NCI-H1436 treated with DMSO at 0.1 percent for 48 hours (cell line): ENCODE data around the gene PES1.
A peak's percentile ranks its signal among the peaks of the same experiment; 100 is the strongest.
"Not testable (repeated sequence)": the region's sequence is repeated elsewhere in the genome, so short reads cannot be mapped to it uniquely, and the experiment has no call there.

Experiments used
- DNase-seq: peaks from one replicate; lab custom pipeline; 2025; lab: John Stamatoyannopoulos, UW

Gene PES1

DNA sequence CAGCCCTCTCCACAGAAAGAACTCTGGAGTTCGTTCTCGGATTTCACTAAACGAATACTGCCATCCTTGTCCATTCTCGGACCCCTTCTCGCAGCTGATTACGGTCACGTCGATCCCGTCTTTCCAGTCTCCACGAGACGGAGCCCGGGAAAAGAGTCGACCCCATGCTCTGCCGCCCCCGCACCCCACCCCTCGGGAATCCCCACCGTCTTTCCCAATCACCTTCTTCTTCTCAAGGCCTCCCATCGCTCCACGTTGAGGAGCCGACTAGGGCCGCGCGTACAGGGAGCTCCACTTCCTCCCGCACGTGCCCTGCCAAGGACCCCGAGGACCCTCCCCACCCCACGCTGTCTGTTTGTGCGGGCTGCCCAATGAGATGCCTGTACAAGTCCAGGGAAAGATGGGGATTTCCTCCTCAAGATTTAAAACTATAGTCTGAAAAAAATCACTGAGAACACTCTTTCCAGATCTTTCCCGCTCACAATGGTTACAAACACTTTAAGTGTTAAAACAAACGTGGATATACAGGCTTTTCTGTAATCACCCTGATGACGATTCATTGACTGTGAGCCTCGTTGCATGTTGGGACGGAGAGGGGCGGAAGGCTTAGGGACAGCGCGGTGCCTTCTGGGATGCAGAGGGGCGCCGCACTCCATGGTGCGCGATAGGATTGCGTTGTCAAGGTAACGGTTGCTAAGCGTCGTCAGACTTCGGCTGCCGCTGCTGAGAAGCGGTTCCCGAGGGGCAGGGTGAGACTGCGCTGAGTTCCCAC is at the start of gene PES1:
PES1 (minus strand) TSS at position 323 of the 772 bp plus-strand sequence; CDS start at position 246, 77 bp downstream.
- peak; percentile 95 for DNase-seq

DNA sequence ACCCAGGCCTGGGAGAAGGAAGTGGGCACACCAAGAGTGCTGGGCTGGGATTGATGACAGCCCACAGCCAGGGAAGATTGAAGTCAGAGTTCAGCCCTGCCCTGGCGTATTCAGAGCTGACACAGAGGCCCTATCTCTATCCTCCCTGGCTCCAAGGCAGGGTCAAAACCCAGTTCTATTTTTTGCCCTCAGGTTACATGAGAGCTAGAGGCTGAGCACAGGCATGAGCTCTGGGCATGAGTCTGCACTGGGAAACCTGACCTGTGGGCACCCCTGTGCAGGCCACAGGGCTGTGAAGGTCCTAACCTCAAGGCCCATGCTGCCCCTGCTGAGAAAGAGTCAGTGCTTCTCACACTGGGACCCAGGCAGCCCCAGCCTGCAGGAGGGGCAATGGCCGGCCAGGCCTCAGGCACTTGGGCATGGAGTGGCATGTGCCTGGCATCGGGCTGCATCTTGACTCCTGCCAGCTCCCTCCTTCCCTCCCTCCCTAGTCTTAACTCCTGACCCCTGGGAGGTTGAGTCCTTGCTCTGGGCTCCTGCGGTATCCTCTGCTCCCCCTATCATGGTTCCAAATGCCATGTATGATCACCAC is 49.2 kb upstream of the PES1 start:
- no peak for DNase-seq

DNA sequence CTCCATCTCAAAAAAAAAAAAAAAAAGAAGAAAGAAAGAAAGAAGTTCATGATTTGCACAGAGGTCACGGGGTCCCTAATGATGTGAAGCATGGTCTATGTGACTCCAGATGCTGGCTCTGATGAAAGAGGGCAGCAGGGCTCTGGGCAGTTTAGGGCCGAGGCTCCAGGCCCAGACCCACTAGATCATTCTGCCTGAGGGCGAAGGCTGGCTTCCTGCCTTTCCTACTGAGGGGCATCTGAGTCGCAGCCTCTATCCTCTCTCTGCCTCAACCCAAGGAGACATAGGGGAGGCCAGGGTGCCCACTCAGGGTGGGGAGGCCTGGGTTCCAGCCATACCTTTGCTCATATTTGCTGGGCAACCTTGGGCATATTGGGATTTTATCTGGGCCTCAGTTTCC is 48.7 kb upstream of the PES1 start:
- no peak for DNase-seq

DNA sequence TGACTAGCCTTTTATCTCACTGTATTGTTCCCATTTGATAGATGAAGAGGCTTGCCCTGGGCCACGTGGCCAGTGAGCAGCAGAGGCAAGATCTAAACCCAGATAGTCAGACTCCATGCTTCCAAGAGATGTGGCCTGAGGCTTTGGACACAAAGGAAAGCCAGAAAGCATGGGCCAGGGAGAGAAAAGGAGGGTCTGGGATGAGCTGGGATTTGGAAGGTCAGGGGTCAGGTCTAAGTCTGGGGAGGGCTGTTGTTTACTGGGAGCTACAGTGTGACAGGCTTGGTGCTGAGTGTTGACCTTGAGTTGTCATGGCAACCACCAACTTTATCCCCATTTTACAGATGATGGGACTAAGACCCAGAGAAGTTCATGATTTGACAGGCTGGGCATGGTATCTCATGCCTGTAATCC is 46.0 kb upstream of the PES1 start:
- no peak for DNase-seq

DNA sequence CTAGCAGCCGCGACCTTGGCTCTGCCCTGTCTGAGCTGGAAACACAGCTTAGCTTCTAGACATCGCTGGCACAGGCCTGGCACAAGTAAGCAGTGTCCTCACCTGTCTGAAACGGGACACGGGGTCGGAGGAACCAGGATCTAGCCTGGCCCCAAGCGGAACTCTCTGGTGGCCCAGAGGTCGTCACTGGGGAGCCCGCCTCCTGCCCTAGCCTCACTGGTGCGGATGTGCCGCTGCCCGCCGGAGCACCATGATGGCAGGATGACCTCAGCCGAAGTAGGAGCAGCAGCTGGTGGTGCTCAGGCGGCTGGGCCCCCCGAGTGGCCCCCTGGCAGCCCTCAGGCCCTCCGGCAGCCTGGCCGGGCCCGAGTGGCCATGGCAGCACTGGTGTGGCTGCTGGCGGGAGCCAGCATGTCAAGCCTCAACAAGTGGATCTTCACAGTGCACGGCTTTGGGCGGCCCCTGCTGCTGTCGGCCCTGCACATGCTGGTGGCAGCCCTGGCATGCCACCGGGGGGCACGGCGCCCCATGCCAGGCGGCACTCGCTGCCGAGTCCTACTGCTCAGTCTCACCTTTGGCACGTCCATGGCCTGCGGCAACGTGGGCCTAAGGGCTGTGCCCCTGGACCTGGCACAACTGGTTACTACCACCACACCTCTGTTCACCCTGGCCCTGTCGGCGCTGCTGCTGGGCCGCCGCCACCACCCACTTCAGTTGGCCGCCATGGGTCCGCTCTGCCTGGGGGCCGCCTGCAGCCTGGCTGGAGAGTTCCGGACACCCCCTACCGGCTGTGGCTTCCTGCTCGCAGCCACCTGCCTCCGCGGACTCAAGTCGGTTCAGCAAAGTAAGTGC is 44.7 kb upstream of the PES1 start:
- no peak for DNase-seq

DNA sequence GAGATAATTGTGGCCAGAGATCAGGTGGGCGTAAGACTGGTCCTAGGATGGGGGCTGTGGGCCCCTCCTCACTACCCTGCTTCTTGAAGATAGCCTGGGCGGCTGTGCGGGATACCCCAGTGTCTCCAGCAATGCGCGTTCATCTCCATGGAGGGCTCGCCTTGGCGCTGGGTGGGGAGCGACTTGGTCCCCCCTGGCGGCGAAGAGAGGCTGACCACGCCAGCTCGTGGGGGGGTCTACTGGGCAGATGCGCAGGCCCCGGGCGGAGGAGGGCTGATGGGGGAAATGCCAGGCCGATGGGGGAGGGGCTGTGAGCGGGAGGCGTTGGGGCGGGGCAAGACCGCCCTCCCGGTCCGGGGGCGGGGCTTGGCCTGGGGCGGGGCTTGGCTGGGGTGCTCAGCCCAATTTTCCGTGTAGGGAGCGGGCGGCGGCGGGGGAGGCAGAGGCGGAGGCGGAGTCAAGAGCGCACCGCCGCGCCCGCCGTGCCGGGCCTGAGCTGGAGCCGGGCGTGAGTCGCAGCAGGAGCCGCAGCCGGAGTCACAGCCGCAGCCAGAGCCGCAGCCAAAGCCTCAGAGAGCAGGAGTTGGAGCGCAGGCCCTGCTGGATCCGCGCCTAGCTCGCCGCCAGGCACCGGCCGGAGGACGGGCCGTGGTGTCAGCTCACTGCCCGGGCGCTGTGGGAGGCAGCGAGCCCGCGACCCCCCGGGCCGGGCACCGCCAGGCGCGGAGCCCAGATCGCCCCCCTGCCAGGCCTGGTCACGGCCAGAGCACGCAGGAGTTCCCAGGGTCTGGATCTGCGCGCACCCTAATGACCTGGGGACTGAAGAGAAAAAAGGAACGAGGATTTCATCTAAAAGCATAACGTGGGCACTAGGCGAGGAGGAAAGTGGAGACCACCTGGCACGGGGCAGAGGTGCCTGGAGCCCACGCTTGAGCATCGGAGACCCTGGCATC is 43.8 kb upstream of the PES1 start, which contains the start of gene SLC35E4:
SLC35E4 (plus strand) TSS at position 509 of the 953 bp plus-strand sequence. CDS start 670 bp downstream, outside the sequence.
- DNase-seq, result peak; percentile 28

DNA sequence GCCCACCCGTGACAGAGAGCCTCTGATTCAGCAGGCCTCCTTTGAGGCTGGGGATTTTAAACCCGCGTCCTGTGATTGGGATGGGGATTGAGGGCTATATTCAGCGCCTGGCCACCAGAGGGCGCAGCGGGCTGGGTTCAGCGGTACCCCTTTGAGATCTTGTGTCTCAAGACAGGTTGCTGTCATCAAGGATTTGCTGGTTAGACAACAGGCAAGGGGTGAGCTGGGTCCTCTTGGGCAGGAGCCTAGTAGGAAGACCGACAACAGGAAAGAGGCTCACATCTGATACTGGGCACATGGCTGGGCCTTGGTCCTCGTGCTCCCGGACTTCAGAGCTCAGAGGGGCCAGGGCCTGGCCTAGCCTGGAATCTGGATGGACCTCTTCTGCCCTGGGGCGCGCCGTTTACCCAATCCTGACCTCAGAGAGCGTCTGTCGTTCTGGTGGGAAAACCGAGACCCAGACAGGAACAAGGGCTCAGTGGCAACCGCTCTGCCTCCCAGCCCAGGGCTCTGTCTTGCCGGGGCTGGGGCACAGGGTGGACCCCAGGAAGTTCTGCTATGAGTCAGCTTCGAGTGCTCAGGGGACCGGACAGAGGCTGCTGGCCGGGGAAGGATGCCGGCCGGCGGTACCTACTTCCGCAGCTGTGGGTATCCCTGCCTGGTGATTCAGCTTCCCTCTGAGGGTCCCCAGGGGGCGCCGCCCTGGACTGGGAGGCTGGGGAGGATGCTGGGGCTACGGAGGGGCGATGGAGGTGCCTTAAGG is 42.9 kb upstream of the PES1 start:
- DNase-seq, result peak; percentile 28

DNA sequence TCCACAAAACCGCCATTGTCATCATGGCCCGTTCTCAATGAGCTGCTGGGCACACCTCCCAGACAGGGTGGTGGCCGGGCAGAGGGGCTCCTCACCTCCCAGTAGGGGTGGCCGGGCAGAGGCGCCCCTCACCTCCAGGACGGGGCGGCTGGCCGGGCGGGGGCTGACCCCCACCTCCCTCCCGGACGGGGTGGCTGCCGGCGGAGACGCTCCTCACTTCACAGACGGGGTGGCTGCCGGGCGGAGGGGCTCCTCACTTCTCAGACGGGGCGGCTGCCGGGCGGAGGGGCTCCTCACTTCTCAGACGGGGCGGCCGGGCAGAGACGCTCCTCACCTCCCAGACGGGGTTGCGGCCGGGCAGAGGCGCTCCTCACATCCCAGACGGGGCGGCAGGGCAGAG is 39.8 kb upstream of the PES1 start:
- DNase-seq, result not testable (repeated sequence)

DNA sequence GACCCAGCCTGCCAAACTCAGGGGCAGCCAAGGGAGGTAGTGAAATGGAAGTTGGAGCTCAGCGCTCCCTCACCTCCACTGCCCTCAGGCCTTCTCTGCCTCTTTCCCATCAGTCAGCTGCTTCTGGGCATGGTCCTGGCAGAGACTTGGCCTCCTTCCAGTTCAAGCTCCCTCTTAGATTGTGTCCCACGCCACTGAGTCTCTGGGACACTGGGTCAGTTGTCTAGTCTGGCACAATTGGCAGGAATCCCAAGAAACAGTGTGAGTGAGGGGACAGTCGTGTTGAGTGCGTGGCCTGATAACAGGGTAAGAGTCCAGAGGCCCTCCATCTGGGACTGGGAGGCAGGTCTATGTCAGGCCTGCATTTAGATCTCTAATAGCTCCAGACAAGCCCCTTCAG is 36.8 kb upstream of the PES1 start:
- DNase-seq, result no peak

DNA sequence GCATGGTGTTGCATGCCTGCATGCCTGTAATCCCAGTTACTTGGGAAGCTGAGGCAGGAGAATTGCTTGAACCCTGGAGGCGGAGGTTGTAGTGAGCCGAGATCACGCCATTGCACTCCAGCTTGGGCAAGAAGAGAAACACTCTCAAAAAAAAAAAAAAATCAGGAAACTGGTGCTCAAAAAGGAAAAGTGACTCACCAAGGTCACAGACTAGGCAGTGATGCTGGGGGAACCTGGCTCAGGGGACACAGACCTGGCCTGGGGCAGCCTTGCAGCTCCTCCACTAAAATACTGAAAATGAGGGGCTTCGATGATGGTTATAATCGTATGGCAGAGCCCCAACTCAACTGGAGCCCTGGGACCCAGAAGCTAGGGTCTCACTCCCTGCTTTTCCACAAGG is 35.8 kb upstream of the PES1 start:
- DNase-seq, result no peak

DNA sequence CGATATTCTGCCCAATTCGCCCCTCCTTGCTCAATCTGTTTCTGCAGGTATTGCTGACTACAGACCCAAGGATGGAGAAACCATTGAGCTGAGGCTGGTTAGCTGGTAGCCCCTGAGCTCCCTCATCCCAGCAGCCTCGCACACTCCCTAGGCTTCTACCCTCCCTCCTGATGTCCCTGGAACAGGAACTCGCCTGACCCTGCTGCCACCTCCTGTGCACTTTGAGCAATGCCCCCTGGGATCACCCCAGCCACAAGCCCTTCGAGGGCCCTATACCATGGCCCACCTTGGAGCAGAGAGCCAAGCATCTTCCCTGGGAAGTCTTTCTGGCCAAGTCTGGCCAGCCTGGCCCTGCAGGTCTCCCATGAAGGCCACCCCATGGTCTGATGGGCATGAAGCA is 34.7 kb upstream of the PES1 start:
- no peak for DNase-seq

DNA sequence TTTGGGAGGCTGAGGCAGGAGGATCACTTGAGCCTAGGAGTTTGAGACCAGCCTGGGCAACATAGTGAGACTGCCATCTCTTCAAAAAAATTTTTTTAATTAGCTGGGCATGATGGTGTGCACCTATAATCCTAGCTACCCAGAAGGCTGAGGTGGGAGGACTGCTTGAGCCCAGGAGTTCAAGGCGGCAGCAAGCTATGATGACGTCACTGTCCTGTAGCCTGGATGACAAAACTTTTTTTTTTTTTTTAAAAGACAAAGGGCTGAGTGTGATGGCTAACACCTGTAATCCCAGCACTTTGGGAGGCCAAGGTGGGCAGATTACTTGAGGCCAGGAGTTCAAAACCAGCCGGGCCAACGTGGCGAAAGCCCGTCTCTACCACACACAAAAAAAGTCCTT is 28.2 kb upstream of the PES1 start:
- not testable (repeated sequence) for DNase-seq

DNA sequence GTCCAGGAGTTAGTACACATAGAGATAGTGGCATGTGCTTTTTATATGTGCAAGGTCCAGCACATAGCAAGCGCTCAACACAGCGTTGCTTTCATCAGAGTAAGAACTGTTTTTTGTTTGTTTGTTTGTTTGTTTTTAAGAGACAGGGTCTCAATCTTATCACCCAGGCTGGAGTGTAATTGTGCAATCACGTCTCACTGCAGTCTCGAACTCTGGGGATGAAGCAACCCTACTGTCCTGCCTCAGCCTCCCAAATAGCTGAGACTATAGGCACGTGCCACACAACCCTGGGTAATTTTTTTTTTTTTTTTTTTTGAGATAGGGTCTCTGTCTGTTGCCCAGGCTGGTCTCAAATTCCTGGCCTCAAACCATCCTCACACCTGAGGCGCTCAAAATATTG is 26.1 kb upstream of the PES1 start:
- no peak for DNase-seq

DNA sequence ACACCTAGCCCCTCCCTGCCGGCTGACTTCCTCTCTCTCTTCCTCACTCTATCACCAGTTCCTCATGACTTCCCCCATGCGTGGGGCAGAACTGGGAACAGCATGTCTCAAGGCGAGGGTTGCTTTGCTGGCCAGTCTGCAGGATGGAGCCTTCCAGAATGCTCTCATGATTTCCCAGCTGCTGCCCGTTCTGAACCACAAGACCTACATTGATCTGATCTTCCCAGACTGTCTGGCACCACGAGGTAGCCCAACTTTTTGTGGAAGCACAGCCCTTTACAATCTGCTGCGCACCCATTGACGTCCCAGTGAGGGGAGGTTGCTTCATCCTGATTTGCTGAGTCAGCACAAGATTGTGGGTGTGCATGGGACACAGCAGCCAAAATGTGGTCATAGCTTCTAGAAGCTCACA is 23.8 kb upstream of the PES1 start:
- no peak for DNase-seq

DNA sequence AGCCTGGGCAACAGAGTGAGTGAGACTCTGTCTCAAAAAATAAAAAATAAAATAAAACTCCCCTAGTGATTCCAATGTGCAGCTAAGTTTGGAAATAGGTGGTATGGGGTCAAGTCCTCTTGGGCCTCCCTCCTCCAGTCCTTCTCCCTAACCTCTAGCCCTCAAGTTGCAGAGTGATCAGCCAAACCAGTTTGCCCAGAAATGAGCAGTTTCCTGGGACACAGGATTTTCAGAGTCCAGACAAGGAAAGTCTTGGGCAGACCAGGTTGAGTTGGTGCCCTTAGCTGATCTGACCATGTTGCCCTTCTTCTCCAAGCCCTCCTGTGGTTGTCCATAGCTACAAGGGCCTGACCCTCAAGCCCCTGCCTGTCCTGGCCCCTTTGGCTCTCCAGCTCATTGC is 23.2 kb upstream of the PES1 start:
- DNase-seq, result no peak

DNA sequence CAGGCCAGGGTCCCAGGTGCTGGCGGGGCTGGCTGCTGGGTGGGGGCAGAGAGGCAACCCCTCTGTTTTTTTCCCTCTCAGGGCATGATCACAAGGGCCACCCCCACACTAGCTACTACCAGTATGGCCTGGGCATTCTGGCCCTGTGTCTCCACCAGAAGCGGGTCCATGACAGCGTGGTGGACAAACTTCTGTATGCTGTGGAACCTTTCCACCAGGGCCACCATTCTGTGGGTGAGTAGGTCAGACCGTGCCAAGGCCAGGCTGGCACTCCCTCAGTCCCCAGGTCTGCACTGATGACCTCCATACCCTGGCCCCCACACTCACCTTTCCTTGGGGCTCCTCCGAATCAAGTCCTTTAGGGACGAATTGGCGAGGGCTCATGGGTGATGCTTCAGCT is 22.6 kb upstream of the PES1 start:
- DNase-seq, result no peak

DNA sequence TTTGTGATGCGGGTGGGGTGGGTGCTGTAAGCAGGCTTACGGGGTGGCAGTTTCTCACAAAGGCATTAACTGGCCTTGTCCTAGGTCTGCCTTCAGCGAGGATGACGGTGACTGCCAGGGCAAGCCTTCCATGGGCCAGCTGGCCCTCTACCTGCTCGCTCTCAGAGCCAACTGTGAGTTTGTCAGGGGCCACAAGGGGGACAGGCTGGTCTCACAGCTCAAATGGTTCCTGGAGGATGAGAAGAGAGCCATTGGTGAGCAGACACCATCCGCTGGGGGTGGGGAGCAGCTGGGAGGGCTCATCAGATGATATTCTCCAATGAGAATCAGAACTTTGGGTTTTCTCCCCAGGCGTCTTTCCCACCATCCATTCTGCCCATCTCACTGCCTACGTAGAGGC is 21.1 kb upstream of the PES1 start:
- DNase-seq, result no peak

DNA sequence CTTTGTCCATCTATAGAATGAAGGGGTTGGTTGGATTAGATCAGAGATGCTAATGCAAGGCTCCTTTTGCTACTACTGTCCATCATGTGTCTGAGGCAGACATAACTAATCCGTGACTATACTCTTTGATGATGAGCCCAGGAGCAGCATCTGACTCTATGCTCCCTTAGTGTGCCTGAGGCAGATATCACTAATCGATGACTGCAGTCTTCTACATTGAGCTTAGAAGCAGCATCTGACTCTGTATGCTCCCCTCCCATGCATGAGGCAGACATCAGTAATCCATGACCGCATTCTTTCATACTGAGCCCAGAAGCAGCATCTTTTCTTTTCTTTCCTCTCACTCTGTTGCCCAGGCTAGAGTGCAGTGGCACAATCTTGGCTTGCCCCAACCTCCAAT is 19.5 kb upstream of the PES1 start:
- no peak for DNase-seq

DNA sequence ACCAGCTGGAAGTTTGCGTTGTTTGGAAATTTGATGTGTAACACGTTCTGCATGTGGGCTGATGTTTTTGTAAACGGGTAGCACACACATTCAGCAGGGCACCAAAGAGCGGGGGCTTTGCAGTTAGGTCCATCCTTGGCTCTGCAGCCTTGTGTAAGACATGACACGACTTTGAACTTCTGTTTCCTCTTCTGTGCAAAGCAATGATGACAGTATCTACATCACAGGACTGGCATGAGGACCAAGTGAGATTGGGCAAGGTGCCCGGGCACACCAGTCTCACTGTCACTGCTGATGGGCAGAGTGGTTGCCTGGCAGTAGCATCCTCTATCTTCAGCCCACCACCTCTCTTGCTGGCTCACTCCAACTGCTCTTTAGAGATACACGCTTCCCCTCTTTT is 18.6 kb upstream of the PES1 start:
- DNase-seq, result no peak

DNA sequence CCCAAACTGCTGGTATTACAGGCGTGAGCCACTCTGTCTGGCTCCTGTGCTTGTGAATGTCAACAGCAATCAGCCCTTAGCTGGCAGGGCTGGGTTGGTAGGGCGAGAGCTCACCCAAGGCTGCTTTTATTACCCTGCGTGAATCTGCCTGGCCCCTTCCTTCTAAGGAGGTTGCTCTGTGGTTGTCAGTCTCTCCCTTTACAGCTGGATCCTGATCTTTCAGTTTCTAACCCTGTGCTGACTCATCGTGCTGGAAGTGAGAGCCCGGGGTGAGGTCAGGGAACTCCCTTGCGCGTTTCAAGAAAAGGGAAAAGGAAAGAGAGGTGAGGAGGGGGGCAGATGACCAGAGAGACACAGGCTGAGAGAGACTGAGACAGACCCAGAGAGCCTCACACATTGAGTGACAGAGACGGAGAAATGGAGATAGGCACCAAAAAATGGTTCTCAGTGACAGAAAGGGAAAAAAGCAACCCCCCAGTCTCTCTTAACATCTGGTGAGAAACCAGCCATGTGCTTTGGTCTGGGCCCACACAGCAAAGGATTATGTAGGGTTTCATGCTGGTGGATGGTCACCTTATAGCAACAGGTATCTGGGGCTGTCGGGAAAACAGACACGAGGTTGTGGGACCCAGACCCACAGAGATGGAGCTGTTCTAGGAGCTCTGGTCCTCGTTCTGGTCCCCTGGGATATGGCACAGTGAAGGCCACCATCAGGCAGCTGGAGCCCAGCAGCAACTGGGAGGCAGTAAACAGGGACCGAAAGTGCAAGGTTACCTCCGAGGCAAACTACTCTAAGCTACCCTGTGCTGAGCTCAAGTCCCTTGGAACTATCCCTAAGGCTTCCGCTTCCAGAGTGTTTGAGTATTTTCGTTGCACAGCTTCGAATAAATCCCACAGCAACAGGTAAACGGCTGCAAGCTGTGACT is 17.8 kb upstream of the PES1 start:
- no peak for DNase-seq
